GM12801 (cell line): ENCODE results near the gene DUSP22.

Experiments used
- CTCF ChIP-seq: IDR thresholded peaks from one replicate; pipeline ENCODE4 v1.5.1; 2011; ENCODE audit warnings: control low read depth; ENCODE audit not compliant: insufficient read length; ENCODE audit errors: extremely low read depth

DUSP22 gene

GRCh38 chr6:321536-322258 lies 29.4 kb downstream of the DUSP22 start:
- TF ChIP-seq CTCF, result no peak

- TF ChIP-seq CTCF, result no peak
Observed at GRCh38 chr6:322259-322930, 30.1 kb downstream of the DUSP22 start.

GRCh38 chr6:322940-323729 lies 30.8 kb downstream of the DUSP22 start:
- TF ChIP-seq CTCF, result no peak

- TF ChIP-seq CTCF, result no peak
Observed at GRCh38 chr6:323730-324088, 31.4 kb downstream of the DUSP22 start.

GRCh38 chr6:324116-324728 lies 31.9 kb downstream of the DUSP22 start:
- TF ChIP-seq CTCF, result no peak

- TF ChIP-seq CTCF, result no peak
Observed at GRCh38 chr6:324729-325125, 32.4 kb downstream of the DUSP22 start.

- no peak for TF ChIP-seq CTCF
Observed at GRCh38 chr6:326896-327537, 34.7 kb downstream of the DUSP22 start.
